Epithelial cell of esophagus (primary cell): ENCODE results near the gene EDRF1.

Source experiments
- DNase-seq: peaks from one replicate; pipeline ENCODE4 v3.0.0; 2010; ENCODE audit warnings: low read depth
- H3K4me3 ChIP-seq: 2 replicates; pipeline ENCODE4 v1.5.1; 2011; ENCODE audit warnings: mild to moderate bottlenecking, low read length, control low read depth
- CTCF ChIP-seq: IDR thresholded peaks from 2 replicates; pipeline ENCODE4 v1.5.1; 2011; ENCODE audit warnings: low read depth, mild to moderate bottlenecking, low read length, control low read depth, inconsistent platforms; ENCODE audit not compliant: insufficient read depth; ENCODE audit errors: missing control alignments

The EDRF1 gene

GRCh38 chr10:125687507-125688185 lies 31.9 kb upstream of the EDRF1 start:
- no peak overlapping the region for H3K4me3 ChIP-seq
- TF ChIP-seq CTCF: no peak
- DNase-seq: peak; percentile 68

GRCh38 chr10:125689955-125690569 lies 29.4 kb upstream of the EDRF1 start:
- no peak for DNase-seq
- no peak overlapping the region for H3K4me3 ChIP-seq
- no peak for TF ChIP-seq CTCF

- peak; percentile 35 for DNase-seq
- TF ChIP-seq CTCF: no peak
- H3K4me3 ChIP-seq: no peak overlapping the region
Measured at GRCh38 chr10:125691160-125691981, 28.1 kb upstream of the EDRF1 start.

- H3K4me3 ChIP-seq: no peak overlapping the region
- DNase-seq: no peak
- no peak for TF ChIP-seq CTCF
Measured at GRCh38 chr10:125692196-125692595, 27.3 kb upstream of the EDRF1 start.

- H3K4me3 ChIP-seq: no peak overlapping the region
- TF ChIP-seq CTCF: no peak
- no peak for DNase-seq
Measured at GRCh38 chr10:125692601-125693523, 26.6 kb upstream of the EDRF1 start.

GRCh38 chr10:125693524-125693847 lies 26.0 kb upstream of the EDRF1 start:
- no peak overlapping the region for H3K4me3 ChIP-seq
- peak; percentile 32 for DNase-seq
- TF ChIP-seq CTCF: no peak
